Chondrocyte (in vitro differentiated cells): ENCODE data around the gene MYOG. TPM values are rescaled to one million over a fixed set of nuclear protein-coding genes. Genes with fewer than 3 reads are reported as not detected.

Experiments
- DNase-seq: peaks from one replicate; pipeline ENCODE4 v3.0.0; 2021; ENCODE audit warnings: mixed read lengths, low spot score
- H3K27ac Mint-ChIP-seq: one replicate; pipeline ENCODE4 v1.8.0; 2021; ENCODE audit warnings: mild to moderate bottlenecking, moderate library complexity, mixed read lengths; ENCODE audit not compliant: unreplicated experiment
- H3K27me3 Mint-ChIP-seq: 2 replicates; pipeline ENCODE4 v1.8.0; 2021; ENCODE audit warnings: low read depth, mixed read lengths
- H3K36me3 Mint-ChIP-seq: 2 replicates; pipeline ENCODE4 v1.8.0; 2021; ENCODE audit warnings: low read depth, mixed read lengths
- H3K4me1 Mint-ChIP-seq: 2 replicates; pipeline ENCODE4 v1.8.0; 2021; ENCODE audit warnings: low read depth, mild to moderate bottlenecking, mixed read lengths
- H3K4me3 Mint-ChIP-seq: one replicate; pipeline ENCODE4 v1.8.0; 2021; ENCODE audit warnings: mild to moderate bottlenecking, moderate library complexity, mixed read lengths; ENCODE audit not compliant: unreplicated experiment
- H3K9me3 Mint-ChIP-seq: 2 replicates; pipeline ENCODE4 v1.8.0; 2021; ENCODE audit warnings: low read depth, mixed read lengths
- CTCF ChIP-seq: fragments of 200-600 bp; sonication (generic); IDR thresholded peaks from 2 replicates; pipeline ENCODE4 v1.5.0; 2021; ENCODE audit warnings: antibody characterized with exemption, mild to moderate bottlenecking, moderate library complexity
- total RNA-seq: library from RNA; stranded (reverse); gene quantifications from 3 replicates; pipeline ENCODE4 v1.2.1, GENCODE V29; 2021

Gene MYOG
- total RNA-seq, 1 donor from 2014 or later = not detected

DNA sequence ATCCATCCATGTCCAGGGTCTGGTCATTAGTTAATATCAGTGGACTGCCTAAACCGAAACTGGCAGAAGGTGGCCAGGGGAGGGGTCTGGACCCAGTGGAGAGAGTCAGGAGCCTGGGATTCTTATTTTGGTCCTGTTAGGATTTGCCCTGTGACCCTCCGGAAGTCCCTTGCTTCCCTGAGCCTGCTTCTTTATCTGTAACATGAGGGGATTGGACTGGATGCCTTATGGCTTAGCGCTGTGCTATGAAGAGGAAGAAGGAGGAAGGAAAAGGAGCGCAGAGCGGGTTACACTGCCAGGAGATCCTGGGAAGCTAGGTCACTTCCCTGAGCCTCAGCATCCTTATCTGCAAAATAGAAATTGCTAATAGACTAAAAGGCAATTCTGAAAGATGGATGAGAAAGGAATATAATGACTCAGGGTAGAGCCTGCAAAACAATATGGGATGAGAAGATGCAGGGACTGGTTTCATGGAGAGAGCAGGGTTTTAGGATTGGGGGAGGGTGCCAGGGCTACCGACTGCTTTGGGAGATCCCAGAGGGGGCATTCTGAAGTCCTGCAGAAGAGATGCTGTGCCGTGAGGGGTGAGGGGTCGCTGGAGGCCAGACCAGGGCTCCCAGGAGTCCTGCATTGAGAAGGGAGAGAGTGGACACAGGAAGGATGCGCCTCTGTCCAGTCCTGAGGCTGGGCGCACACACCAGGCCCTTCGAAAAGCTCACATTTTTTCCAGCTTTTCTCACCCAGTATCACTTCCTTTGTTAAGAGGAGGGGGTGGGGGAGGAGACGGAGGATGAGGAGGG lies 41.3 kb upstream of the MYOG start:
- peak overlapping the region; percentile 62 for H3K27ac Mint-ChIP-seq
- peaks cover 26% of the 10 kb centered on the region for H3K4me1 Mint-ChIP-seq
- DNase-seq = no peak
- no peaks in the 10 kb centered on the region for H3K9me3 Mint-ChIP-seq
- H3K4me3 Mint-ChIP-seq = peak overlapping the region; percentile 73
- peaks cover 24% of the 10 kb centered on the region for H3K27me3 Mint-ChIP-seq
- TF ChIP-seq CTCF = no peak
- no peaks in the 10 kb centered on the region for H3K36me3 Mint-ChIP-seq

GRCh38 chr1:203126151-203126865 lies 40.5 kb upstream of the MYOG start:
- no peak for DNase-seq

GRCh38 chr1:203124546-203125317 lies 38.9 kb upstream of the MYOG start:
- Mint-ChIP-seq H3K27ac (no peak overlapping the region), H3K4me1 (peaks cover 21% of the 10 kb centered on the region), H3K4me3 (no peak overlapping the region), H3K27me3 (peaks cover 46% of the 10 kb centered on the region), H3K9me3 (no peaks in the 10 kb centered on the region), H3K36me3 (no peaks in the 10 kb centered on the region)
- DNase-seq = no peak
- no peak for TF ChIP-seq CTCF

More at GRCh38 chr1:203126151-203126865, 40.5 kb upstream of the MYOG start:
- Mint-ChIP-seq H3K27me3 (peaks cover 31% of the 10 kb centered on the region), H3K4me1 (peaks cover 26% of the 10 kb centered on the region), H3K9me3 (no peaks in the 10 kb centered on the region), H3K27ac (no peak overlapping the region), H3K36me3 (no peaks in the 10 kb centered on the region), H3K4me3 (peak overlapping the region; percentile 73)
- TF ChIP-seq CTCF = peak; percentile 76

DNA sequence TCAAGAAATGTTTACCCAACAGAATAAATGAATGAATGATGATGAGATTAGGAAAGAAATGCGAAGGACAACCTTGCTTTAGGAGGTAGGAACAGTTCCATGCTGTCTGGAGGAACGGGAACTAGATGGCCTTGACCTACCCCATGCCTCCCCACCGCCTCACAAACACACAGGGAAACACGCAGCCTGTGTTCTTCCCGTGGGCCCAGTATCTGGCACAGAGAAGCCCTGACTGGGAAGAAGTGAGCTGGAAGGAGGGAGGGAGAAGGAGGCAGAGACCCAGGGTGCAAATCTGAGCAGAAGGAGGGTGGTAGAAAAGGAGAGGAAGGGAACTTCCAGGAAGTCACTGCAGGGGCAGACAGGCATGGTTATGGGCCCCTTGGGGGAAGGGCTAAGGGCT lies 38.2 kb upstream of the MYOG start:
- DNase-seq = no peak
- Mint-ChIP-seq H3K4me3 (no peak overlapping the region), H3K4me1 (peaks cover 19% of the 10 kb centered on the region), H3K27ac (no peak overlapping the region), H3K36me3 (no peaks in the 10 kb centered on the region), H3K27me3 (peaks cover 52% of the 10 kb centered on the region), H3K9me3 (no peaks in the 10 kb centered on the region)
- TF ChIP-seq CTCF = no peak

DNA sequence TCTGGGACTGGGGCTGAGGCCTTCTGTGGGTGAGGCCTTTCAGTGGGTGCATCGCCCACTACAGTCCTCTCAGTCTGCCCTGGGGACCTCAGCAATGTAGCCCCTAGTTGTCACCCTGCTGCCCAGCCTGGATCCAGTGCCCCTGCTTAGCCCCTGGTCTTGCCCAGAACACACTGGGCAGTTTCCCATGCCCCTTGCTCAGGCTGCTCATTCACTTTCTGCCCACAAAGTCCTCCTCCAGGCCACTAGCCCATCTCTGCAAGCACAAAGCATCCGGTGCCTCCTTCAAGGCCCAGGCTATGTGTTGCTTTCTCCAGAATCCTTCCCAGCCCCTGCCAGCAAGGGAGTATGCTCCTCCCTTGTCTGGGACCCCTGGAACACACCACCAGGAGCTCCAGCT lies 36.3 kb upstream of the MYOG start:
- Mint-ChIP-seq H3K9me3 (no peaks in the 10 kb centered on the region), H3K27me3 (peaks cover 70% of the 10 kb centered on the region), H3K4me1 (peaks cover 15% of the 10 kb centered on the region), H3K36me3 (no peaks in the 10 kb centered on the region), H3K4me3 (no peak overlapping the region), H3K27ac (no peak overlapping the region)
- no peak for TF ChIP-seq CTCF
- DNase-seq = peak; percentile 50
